Activated CD8-positive, alpha-beta memory T cell treated with anti-CD3 and anti-CD28 coated beads for 1 hour (primary cell): ENCODE results near the gene C18orf63.
"Not testable (repeated sequence)": the region's sequence is repeated elsewhere in the genome, so short reads cannot be mapped to it uniquely, and the experiment has no call there.

Experiments used
- DNase-seq, 2 donors: peaks; one replicate each; pipeline ENCODE4 v3.0.0-alpha.2; 2020; ENCODE audit warnings: low read depth in 1 of 2; ENCODE audit errors: extremely low read depth in 1 of 2

The C18orf63 gene

GRCh38 chr18:74286106-74286855 lies 29.4 kb upstream of the C18orf63 start:
- no peak for DNase-seq

DNA sequence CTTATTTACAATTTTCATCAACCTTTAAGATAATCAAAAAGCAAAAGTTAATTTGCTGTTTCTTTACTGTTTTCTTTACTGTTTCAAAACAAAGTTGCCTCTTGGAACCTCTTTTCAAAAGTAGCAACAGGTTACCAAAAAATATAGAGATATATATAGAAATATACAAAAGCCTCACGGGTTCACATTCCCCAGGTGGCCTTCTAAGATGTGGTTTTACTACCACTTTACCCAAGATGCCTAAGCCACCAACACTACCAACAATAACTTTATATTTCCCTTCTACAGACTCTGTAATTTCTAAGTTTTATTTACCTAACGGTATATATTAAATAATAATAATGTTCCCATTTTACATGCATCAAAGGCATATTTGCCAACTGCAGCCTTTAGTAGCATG lies 28.8 kb upstream of the C18orf63 start:
- DNase-seq, result no peak

DNA sequence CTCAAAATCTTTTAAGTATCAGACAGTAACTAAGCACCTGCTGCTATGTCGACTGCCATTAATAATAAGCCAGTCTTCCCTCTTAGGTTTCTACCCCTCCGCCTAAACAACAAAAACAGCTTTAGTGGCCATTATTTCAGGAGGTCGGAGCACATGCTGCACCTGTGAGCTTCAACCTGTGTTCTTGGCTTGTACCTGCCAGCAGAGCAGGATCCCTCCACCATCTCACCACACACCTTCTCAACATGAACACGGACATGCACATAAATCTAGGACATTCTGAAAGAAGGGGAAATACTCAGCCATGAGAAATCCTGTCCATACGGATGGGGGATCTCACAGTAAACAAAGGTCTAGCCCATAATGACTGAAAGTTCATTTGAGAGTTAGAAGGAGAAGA lies 27.6 kb upstream of the C18orf63 start:
- no peak for DNase-seq

DNA sequence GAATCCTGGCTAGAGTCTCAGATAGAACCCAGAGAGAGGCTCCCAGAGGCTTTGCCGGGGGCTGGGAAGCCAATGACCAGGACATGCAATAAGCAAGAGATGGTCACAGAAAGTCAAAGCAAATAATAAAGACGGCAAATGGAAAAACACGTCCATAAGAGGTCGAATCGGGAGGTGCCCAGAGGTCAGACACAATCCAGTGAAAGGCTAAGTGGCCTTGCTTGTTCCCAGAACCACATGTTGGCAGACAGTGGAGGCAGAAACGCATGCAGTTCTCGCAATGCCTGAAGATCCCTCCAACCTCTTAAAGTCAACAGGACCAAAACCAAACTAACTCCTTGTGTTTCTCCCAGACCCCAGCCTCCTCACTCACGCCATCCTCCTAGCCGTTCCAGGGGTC lies 26.9 kb upstream of the C18orf63 start:
- DNase-seq, result no peak

DNA sequence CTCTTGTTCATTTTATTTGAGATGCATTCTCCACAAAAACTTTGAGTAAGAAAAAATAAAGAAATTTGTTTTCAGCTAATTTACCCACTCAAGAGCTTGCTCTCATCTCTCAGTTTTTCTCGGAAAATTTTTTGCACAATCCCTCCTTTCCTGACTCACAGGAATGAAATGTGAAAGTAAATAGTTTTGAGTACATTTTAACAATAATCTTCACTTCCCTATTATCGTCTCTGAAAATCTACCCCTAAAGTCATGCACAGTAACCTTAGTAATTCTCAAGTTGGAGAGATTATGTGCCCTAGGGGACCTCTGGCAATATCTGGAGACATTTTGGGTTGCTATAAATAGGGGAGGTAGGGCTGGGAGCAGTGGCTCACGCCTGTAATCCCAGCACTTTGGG lies 26.5 kb upstream of the C18orf63 start:
- no peak for DNase-seq

DNA sequence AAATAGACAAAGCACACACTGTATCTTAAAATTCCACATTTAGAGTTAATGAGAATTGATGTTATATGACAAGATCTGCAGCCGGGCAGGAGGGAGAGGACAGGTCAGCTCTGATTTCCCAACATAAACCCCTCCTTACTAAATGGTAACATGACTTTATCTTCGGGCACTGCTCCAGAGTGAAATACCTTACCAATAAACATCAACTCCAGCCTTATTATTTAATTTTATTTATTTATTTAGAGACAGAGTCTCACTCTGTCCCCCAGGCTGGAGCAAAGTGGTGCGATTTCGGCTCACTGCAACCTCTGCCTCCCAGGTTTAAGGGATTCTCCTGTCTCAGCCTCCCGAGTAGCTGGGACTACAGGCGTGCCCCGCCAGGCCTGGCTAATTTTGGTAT lies 25.6 kb upstream of the C18orf63 start:
- DNase-seq, result no peak

- no peak for DNase-seq
Measured at GRCh38 chr18:74290794-74291471, 24.7 kb upstream of the C18orf63 start.

GRCh38 chr18:74291472-74291770 lies 24.2 kb upstream of the C18orf63 start:
- DNase-seq, result no peak

GRCh38 chr18:74291771-74292540 lies 23.7 kb upstream of the C18orf63 start, which contains the start of gene CYB5A:
TSS of gene CYB5A (minus strand) at chr18:74291963. CDS start at chr18:74291875, 88 bp downstream.
- DNase-seq, result peak; percentile 98

DNA sequence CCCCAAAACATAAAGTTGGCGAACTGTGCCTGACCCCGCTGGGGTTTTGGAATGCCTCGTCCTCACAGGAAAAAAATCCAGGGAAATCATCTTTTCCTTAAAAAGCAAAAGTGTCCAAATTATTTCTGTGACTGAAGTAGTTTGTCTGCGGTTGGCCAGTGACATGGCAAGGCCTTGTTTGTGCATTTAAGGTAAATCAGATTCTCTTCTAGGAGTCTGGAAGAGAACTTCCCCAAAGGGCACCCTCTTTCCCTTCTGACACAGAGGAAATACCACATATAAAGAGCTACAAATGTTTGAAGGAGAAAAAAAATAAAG lies 23.1 kb upstream of the C18orf63 start:
- DNase-seq, result no peak

- DNase-seq, result not testable (repeated sequence)
Measured at GRCh38 chr18:74292982-74293381, 22.7 kb upstream of the C18orf63 start.

GRCh38 chr18:74294526-74294925 lies 21.1 kb upstream of the C18orf63 start:
- no peak for DNase-seq

GRCh38 chr18:74299162-74299561 lies 16.5 kb upstream of the C18orf63 start:
- DNase-seq, result no peak

- DNase-seq, result no peak
Measured at GRCh38 chr18:74299746-74300145, 15.9 kb upstream of the C18orf63 start.

DNA sequence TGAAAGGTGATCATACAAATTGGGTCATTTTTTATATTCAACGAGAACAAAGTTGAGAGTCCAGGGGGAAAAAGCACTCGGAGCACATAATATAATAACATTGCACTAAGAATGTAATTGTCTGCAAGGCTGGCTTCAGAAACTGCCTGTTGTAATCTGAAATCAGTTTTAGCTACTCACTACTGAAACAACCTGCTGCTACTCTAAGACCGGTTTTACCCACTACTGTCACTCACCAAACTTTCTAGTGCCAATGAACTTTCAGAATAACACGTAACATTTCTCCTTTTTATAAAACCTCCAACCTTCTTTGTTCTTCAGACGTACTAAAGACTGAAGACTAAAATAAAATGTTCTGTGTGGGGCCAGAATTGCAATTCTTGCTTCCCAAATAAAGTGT lies 12.3 kb upstream of the C18orf63 start:
- DNase-seq, result no peak

GRCh38 chr18:74303936-74304335 lies 11.7 kb upstream of the C18orf63 start:
- DNase-seq, result no peak

DNA sequence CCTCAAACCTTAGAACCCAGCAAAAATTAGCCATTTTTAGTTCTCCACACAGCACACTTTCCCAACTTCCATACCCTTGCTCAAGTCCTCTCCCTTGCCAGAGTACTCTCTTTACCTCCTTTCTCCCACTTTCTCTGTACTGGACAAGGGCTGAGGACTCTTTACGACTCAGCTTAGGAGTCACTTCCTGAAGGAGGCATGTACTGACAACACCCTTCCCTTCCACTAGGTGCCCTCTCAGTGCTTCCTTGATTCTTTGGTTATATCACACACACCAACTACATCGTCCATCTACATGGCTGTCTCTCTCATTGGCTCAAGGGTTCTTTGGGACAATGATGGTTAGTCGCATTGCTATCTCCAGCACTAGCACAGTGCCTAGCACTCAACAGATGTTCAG lies 5.2 kb upstream of the C18orf63 start:
- no peak for DNase-seq

DNA sequence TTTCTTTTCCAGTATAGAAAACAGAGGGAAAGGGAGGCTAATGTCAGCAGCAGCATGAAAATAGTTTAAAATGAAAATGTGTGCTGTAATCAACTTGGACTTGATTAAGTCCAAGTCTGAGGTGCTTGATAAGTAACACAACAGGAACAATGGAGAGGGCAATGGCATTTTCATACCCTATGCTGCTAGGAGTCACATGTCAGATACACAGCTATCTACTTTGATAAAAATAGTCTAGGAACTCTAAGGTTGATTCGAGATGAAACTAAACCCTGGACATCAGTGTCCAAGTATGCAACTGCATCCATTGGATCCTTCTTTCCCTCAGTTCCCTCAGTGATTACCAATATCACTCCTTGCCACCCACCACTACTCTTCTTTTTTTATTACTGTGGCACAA lies 4.6 kb upstream of the C18orf63 start:
- DNase-seq, result no peak

DNA sequence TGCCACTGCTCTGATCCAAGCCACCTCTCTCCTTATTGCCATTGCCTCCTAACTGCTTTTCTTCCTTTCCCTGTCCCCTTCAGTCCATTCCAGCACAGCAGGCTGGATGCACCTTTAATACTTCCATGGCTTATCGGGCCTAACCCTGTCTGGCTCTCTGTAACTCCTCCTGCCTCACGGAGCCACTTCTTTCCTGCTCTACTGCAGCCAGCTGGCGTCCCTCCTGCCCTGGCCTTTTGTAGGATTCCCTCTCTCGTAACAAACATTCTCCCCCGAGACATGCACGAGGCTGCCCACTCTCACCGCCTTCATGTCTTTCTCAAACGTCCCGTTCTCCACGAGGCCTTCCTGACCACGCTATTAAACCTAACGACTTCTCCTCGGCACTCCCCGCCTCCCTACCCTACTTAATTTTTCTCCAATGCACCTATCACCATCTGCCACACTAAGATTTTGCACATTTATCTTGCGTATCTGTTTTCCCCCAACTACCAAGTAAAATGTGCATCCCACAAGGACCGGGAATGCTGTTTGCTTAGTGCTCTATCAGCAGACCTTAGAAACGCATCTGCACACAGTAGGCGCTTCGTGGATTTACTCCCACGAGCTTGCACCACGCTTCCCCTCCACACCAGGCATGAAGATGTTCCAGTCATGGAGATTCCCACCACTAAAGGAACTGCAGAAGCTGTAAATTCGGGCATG lies 728 bp upstream of the C18orf63 start:
- no peak for DNase-seq

- no peak for DNase-seq
Measured at GRCh38 chr18:74316257-74317170, 875 bp downstream of the C18orf63 start.
